Cardiac fibroblast (primary cell): ENCODE data around the gene SGF29.

Experiments
- DNase-seq, 2 donors: peaks; one replicate each; pipeline versions ENCODE4 v3.0.0 to v3.0.0-alpha.2; 2010; ENCODE audit warnings: low read depth in 2 of 2
- H3K4me3 ChIP-seq, 2 donors: replicated peaks in 1 of 2; 1 replicate in 1 of 2; 2 replicates in 1 of 2; pipeline ENCODE4 v1.5.1; 2011; ENCODE audit warnings: low read depth in 2 of 2, low read length in 2 of 2, mild to moderate bottlenecking in 2 of 2, moderate library complexity in 1 of 2
- TF ChIP-seq, protein P1 (sequence below): IDR thresholded peaks from one replicate; pipeline ENCODE4 v1.5.1; 2011; ENCODE audit warnings: low read depth, mild to moderate bottlenecking, low read length, inconsistent platforms

Gene SGF29

DNA sequence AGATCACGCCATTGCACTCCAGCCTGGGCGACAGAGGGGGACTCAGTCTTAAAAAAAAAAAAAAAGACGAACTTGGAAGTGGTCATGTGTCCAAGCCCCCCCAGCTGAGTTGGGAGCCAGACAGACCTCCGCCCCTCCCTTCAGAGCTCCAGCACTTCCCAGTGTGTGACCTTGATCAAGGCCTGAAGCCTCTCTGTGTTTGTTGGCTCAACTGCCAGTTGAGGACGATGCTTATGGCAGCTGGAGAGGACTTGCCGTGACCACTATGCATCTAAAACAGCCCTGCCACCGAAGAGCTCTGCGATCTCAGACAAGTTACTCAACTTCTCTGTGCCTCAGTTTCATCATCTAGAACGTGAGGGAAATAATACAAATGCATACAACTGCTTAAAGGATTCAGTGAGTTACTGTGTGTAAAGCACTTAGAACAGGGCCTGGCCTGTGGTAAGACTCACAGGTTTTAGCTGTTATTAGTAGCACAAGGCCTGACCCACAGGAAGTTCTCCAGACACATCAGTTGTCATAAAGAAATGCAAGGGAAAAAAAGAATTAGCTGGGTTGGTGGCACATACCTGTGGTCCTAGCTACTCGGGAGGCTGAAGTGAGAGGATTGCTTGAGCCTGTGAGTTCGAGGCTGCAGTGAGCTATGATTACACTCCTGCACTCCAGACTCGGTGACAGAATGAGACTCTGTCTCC is 40.1 kb upstream of the SGF29 start:
- no peak overlapping the region for H3K4me3 ChIP-seq
- TF ChIP-seq, protein P1, sequence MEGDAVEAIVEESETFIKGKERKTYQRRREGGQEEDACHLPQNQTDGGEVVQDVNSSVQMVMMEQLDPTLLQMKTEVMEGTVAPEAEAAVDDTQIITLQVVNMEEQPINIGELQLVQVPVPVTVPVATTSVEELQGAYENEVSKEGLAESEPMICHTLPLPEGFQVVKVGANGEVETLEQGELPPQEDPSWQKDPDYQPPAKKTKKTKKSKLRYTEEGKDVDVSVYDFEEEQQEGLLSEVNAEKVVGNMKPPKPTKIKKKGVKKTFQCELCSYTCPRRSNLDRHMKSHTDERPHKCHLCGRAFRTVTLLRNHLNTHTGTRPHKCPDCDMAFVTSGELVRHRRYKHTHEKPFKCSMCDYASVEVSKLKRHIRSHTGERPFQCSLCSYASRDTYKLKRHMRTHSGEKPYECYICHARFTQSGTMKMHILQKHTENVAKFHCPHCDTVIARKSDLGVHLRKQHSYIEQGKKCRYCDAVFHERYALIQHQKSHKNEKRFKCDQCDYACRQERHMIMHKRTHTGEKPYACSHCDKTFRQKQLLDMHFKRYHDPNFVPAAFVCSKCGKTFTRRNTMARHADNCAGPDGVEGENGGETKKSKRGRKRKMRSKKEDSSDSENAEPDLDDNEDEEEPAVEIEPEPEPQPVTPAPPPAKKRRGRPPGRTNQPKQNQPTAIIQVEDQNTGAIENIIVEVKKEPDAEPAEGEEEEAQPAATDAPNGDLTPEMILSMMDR = no peak
- DNase-seq = no peak

DNA sequence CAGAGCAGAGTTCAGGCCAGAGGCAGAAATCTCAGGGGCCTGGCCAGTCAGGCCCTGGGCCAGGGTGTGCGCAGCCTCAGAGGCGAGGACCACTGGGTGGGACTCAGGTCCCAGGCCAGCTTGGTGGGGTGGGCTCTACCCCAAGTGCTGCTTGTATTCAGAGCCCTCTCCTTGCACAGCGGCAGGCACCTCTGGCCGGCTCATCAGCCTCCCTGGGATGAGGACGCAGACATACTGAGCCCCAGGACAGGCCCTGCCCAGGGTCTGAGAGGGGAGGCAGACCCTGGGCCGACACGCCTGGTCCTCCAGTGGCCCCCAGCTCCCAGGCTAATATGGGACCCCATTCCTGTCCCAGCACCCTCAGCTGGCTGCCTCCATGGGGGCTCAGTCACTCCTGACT is 39.5 kb upstream of the SGF29 start:
- H3K4me3 ChIP-seq = no peak overlapping the region
- TF ChIP-seq, protein P1 = no peak
- DNase-seq = no peak

DNA sequence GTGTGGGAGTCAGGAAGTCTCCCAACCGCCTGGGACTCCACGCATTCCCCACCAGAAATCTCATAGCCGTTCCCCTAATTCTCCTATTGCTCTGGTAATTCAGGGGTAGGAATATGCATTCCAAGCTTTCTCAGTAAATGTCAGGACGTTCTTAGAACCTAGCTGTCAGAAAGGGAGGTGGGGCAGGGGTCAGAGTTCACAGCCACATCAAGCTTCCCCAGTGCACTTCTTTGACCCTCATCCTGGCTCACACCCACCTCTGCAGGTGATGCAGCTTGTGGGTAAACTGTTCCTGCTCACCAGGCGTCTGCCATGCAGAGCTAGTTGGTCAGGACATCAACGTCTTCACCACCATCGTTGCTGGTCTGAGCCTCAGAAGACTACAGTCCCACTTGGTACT is 33.0 kb upstream of the SGF29 start:
- no peak for DNase-seq
- H3K4me3 ChIP-seq = no peak overlapping the region
- TF ChIP-seq, protein P1 = no peak

DNA sequence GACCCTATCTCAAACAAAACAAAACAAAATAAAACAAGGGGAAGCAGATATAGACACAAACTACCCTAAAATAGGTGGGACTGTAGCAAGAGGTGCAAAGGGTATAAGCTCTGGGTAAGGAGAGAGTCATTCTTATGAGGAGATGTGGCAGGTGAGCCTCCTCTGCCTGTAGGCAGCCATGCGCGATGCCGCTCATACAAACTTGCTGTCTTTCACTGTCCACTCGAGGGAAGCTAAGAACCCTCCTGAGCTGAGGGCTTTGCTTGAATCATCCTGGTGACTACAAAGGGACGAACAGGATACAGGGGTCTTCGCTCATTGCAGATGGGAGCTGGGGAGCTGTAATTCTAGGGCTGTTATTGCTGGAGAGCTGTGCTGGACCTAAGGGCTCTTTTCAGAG is 32.3 kb upstream of the SGF29 start:
- H3K4me3 ChIP-seq = no peak overlapping the region
- TF ChIP-seq, protein P1 = no peak
- no peak for DNase-seq

DNA sequence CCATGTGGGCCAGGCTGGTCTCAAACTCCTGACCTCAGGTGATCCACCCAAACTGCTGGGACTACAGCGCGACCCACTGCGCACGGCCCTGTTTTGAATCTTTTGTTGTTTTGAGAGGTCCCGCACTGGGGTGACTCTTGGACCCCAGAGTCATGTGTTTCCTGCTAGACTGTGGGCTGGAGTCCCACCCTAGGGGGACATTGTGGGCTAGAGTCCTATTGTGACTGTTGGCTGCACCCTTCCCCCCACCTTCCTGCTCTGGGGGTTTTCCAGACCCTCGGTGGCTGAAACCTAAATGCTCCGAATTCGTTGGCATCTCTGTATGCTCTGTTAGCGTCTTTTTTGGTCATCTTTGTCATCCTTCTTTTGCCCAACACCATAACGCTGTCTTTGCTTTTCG is 30.9 kb upstream of the SGF29 start:
- no peak for DNase-seq
- H3K4me3 ChIP-seq = no peak overlapping the region
- TF ChIP-seq, protein P1 = no peak

DNA sequence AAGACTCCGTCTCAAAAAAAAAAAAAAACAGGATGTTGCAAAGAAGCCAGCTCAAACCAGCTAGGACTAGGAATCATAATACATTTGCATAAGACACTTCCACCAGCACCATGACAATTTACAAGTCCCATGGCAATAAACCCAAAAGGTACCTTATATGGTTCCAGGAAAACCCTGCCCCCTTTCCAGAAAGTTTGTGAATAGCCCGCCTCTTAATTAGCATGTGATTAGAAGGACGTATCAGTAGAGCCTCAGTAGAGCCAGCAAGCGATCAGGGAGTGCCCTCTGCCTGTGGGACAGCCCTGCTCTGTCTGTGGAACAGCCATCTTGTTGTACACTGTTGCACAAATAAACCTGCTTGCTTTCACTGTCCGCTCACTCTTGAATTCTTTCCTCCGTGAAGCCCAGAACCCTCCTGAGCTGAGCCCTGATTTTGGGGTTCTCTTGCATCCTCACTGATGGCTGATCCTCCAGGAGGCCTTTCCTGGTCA is 29.0 kb upstream of the SGF29 start:
- TF ChIP-seq, protein P1 = no peak
- DNase-seq = no peak
- H3K4me3 ChIP-seq = no peak overlapping the region
